Endothelial cell of umbilical vein (primary cell): ENCODE measurements around the gene CHRM2. TPM values are rescaled to one million over a fixed set of nuclear protein-coding genes. Genes with fewer than 3 reads are reported as not detected.

ENCODE experiments used
- BruUV-seq: library from RNA; stranded (reverse); fragments of 400-500 nt; replicated peaks from 2 replicates; lab custom pipeline; 2021; lab: Mats Ljungman, UMichigan
- CTCF ChIA-PET: fragments of 300-600, 350-600 bp; sonication (Branson Sonifier 250); formaldehyde crosslinking; loops from one replicate; lab custom pipeline; 2021; ENCODE audit warnings: antibody characterized with exemption, inconsistent platforms; lab: Charles Lee
- POLR2A ChIA-PET: fragments of 300-600, 350-600 bp; sonication (Branson Sonifier 250); formaldehyde crosslinking; loops from one replicate; lab custom pipeline; 2021; ENCODE audit warnings: antibody characterized with exemption, inconsistent platforms; lab: Charles Lee
- DNase-seq: peaks from one replicate; pipeline ENCODE4 v3.0.0-alpha.2; 2011; ENCODE audit warnings: low read depth, low spot score
- FAIRE-seq: peaks from 2 replicates; lab custom pipeline; 2011; peaks lifted over from hg19 to GRCh38; lab: Jason Lieb, UNC
- H2AFZ ChIP-seq: 2 replicates; pipeline ENCODE4 v1.6.0; 2012; ENCODE audit warnings: low read depth, low read length, control low read depth, inconsistent platforms
- H3K27ac ChIP-seq: 2 replicates; pipeline ENCODE4 v1.5.1; 2011; ENCODE audit warnings: low read depth, mild to moderate bottlenecking, control low read depth, low read length, moderate library complexity; ENCODE audit not compliant: insufficient read depth
- H3K27me3 ChIP-seq, 2 experiments: 2 replicates each; pipeline versions ENCODE4 v1.6.0 to v1.6.1; 2011; ENCODE audit warnings: low read length in 2 of 2, mixed read lengths in 1 of 2; ENCODE audit not compliant: control insufficient read depth in 2 of 2, insufficient read depth in 2 of 2
- H3K36me3 ChIP-seq, 2 experiments: 2 replicates in 1 of 2; 3 replicates in 1 of 2; pipeline ENCODE4 v1.5.1; 2011; ENCODE audit warnings: low read length in 2 of 2, mild to moderate bottlenecking in 1 of 2, moderate library complexity in 1 of 2; ENCODE audit not compliant: control insufficient read depth in 2 of 2, insufficient read depth in 2 of 2; ENCODE audit errors: extremely low read depth in 1 of 2
- H3K4me1 ChIP-seq: 3 replicates; pipeline ENCODE4 v1.5.1; 2011; ENCODE audit warnings: mild to moderate bottlenecking, low read length; ENCODE audit not compliant: control insufficient read depth, insufficient read depth; ENCODE audit errors: extremely low read depth
- H3K4me2 ChIP-seq: 2 replicates; pipeline ENCODE4 v1.6.1; 2011; ENCODE audit warnings: low read length, control low read depth, mixed read lengths; ENCODE audit not compliant: insufficient read depth
- H3K4me3 ChIP-seq, 3 experiments: fragments of 200-600 bp in 1 of 3; sonication (generic), shearing (Covaris generic) in 1 of 3; replicated peaks in 1 of 3; 2 replicates each; pipeline ENCODE4 v1.5.1; 2011 to 2016; ENCODE audit warnings: control low read depth in 3 of 3, low read length in 3 of 3, mild to moderate bottlenecking in 2 of 3, inconsistent platforms in 1 of 3, low read depth in 1 of 3, moderate library complexity in 1 of 3; ENCODE audit not compliant: insufficient read depth in 1 of 3
- H3K79me2 ChIP-seq: 2 replicates; pipeline ENCODE4 v1.6.0; 2012; ENCODE audit warnings: low read length, inconsistent platforms; ENCODE audit not compliant: control insufficient read depth, insufficient read depth
- H3K9ac ChIP-seq: replicated peaks from 2 replicates; pipeline ENCODE3; 2011; ENCODE audit warnings: low read length, control low read depth; ENCODE audit not compliant: insufficient read depth; ENCODE audit errors: extremely low read depth
- H3K9me1 ChIP-seq: replicated peaks from 3 replicates; pipeline ENCODE4 v1.6.0; 2011; ENCODE audit warnings: mild to moderate bottlenecking, low read length; ENCODE audit not compliant: control insufficient read depth, insufficient read depth; ENCODE audit errors: extremely low read depth
- H3K9me3 ChIP-seq: replicated peaks from 2 replicates; pipeline ENCODE4 v1.5.1; 2012; ENCODE audit warnings: low read length, inconsistent platforms; ENCODE audit not compliant: control insufficient read depth, insufficient read depth
- H4K20me1 ChIP-seq: replicated peaks from 2 replicates; pipeline ENCODE3; 2011; ENCODE audit warnings: mild to moderate bottlenecking, low read length; ENCODE audit not compliant: control insufficient read depth, insufficient read depth; ENCODE audit errors: extremely low read depth
- EZH2 ChIP-seq: IDR thresholded peaks from 2 replicates; pipeline ENCODE4 v1.6.1; 2012; ENCODE audit warnings: borderline replicate concordance, low read depth, mild to moderate bottlenecking, moderate library complexity, low read length, inconsistent platforms; ENCODE audit not compliant: severe bottlenecking
- FOS ChIP-seq: IDR thresholded peaks from 2 replicates; pipeline ENCODE4 v1.6.1; 2011; ENCODE audit warnings: mild to moderate bottlenecking, low read length, moderate library complexity, borderline replicate concordance; ENCODE audit not compliant: insufficient read depth
- GATA2 ChIP-seq: IDR thresholded peaks from 2 replicates; pipeline ENCODE4 v1.7.0; 2011; ENCODE audit warnings: low read depth, mild to moderate bottlenecking, moderate library complexity, mixed read lengths, low read length; ENCODE audit not compliant: insufficient read length, insufficient read depth
- JUN ChIP-seq: IDR thresholded peaks from 2 replicates; pipeline ENCODE4 v1.6.1; 2011; ENCODE audit warnings: borderline replicate concordance, low read depth; ENCODE audit not compliant: insufficient read length, insufficient read depth
- MYC ChIP-seq: IDR thresholded peaks from one replicate; pipeline ENCODE4 v1.6.1; 2011; ENCODE audit warnings: mild to moderate bottlenecking, low read depth, low read length
- POLR2A ChIP-seq: IDR thresholded peaks from 2 replicates; pipeline ENCODE4 v1.6.1; 2012; ENCODE audit warnings: low read depth, mild to moderate bottlenecking, control low read depth, low read length
- POLR2AphosphoS5 ChIP-seq: IDR thresholded peaks from 2 replicates; pipeline ENCODE4 v1.6.1; 2012; ENCODE audit warnings: low read depth, mild to moderate bottlenecking, control low read depth, low read length, moderate library complexity; ENCODE audit not compliant: insufficient read depth
- dilution Hi-C: fragments of 300-500 bp; cut with MboI; formaldehyde crosslinking; loops from one replicate; pipeline ENCODE4 v1.15.0; 2019; ENCODE audit warnings: low sequenced_read_pairs; ENCODE audit not compliant: extremely low pct_ligation_motif_present
- intact Hi-C: fragments of 100-400 bp; cut with micrococcal nuclease; formaldehyde crosslinking; loops from one replicate; pipeline ENCODE4 v1.10.0; 2022
- polyA plus RNA-seq, 4 experiments: library from polyadenylated mRNA; depleted of rRNA in 3 of 4; stranded (reverse) in 3 of 4; unstranded in 1 of 4; fragments of >200 nt; gene quantifications; 2 replicates each; pipeline versions ENCODE4 v1.2.1 to v1.2.3, GENCODE V29; 2011 to 2012; ENCODE audit warnings: missing spikeins in 1 of 4
- total RNA-seq: library from RNA; stranded (reverse); gene quantifications from 2 replicates; pipeline ENCODE4 v1.2.3, GENCODE V29; 2021
- TF ChIP-seq, protein P1 (sequence below), 2 donors: IDR thresholded peaks; 1 replicate in 1 of 2; 2 replicates in 1 of 2; pipeline ENCODE4 v1.5.1; 2011; ENCODE audit warnings: low read length in 2 of 2, mild to moderate bottlenecking in 2 of 2, moderate library complexity in 2 of 2, control low read depth in 1 of 2, inconsistent platforms in 1 of 2, low read depth in 1 of 2; ENCODE audit not compliant: insufficient read depth in 1 of 2; ENCODE audit errors: extremely low read depth in 1 of 2
- TF ChIP-seq, protein P2 (sequence below): IDR thresholded peaks from 2 replicates; pipeline ENCODE4 v1.6.1; 2011; ENCODE audit not compliant: insufficient read depth, insufficient read length

The CHRM2 gene
- total and polyA plus RNA-seq, 2 donors (not counting 3 experiments of a cell fraction or from before 2014, with no cell fraction given) = not detected

DNA sequence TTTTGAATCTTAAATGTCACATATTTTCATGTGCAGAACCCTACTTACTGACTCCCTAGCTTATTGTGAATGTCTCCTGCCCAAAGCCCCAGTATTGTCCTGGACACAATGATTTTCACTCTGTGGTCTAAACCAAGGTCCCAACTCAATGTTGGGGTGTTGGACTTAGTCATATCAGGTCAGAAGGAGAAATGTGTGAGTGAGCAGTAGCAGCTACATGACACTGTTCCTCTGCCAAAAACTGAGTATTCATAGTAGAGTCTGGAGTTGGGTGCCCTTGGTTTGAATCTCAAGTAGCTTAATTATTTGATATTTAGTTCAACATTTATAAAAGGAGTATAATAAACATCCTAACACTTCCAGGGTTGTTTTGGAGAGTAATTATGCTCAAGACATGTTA lies 141.0 kb downstream of the CHRM2 start:
- Histone ChIP-seq H3K4me3 (no peak overlapping the region), H3K79me2 (no peaks in the 10 kb centered on the region), H3K9ac (no peak overlapping the region), H3K4me2 (no peak overlapping the region), H4K20me1 (no peaks in the 10 kb centered on the region), H3K4me1 (no peaks in the 10 kb centered on the region), H3K36me3 (no peaks in the 10 kb centered on the region), H3K27me3 (no peaks in the 10 kb centered on the region), H2AFZ (no peak overlapping the region), H3K27ac (no peak overlapping the region), H3K9me3 (no peaks in the 10 kb centered on the region), H3K9me1 (no peaks in the 10 kb centered on the region)
- POLR2A ChIA-PET = no interaction called here
- CTCF ChIA-PET = no interaction called here
- no peak for TF ChIP-seq FOS
- no peak for TF ChIP-seq POLR2AphosphoS5
- TF ChIP-seq, protein P1, sequence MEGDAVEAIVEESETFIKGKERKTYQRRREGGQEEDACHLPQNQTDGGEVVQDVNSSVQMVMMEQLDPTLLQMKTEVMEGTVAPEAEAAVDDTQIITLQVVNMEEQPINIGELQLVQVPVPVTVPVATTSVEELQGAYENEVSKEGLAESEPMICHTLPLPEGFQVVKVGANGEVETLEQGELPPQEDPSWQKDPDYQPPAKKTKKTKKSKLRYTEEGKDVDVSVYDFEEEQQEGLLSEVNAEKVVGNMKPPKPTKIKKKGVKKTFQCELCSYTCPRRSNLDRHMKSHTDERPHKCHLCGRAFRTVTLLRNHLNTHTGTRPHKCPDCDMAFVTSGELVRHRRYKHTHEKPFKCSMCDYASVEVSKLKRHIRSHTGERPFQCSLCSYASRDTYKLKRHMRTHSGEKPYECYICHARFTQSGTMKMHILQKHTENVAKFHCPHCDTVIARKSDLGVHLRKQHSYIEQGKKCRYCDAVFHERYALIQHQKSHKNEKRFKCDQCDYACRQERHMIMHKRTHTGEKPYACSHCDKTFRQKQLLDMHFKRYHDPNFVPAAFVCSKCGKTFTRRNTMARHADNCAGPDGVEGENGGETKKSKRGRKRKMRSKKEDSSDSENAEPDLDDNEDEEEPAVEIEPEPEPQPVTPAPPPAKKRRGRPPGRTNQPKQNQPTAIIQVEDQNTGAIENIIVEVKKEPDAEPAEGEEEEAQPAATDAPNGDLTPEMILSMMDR (IDR thresholded peaks at IDR 0.05; ENCODE audit: extremely low read depth in 1 of 2, insufficient read depth in 1 of 2, low read depth in 1 of 2, low read length in 2 of 2) = no peak
- TF ChIP-seq POLR2A = no peak
- TF ChIP-seq EZH2 = no peak
- no peak for TF ChIP-seq JUN
- no peak for TF ChIP-seq MYC
- no peak for TF ChIP-seq GATA2
- TF ChIP-seq, protein P2, sequence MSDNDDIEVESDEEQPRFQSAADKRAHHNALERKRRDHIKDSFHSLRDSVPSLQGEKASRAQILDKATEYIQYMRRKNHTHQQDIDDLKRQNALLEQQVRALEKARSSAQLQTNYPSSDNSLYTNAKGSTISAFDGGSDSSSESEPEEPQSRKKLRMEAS = no peak
- no peak for FAIRE-seq
- DNase-seq = no peak
- dilution Hi-C loops (no loop called here), intact Hi-C loops (no loop called here)
- no TSS peak for BruUV-seq
